ENCODE results near the gene MRNIP.

Gene MRNIP

GRCh38 chr5:179798144-179798770 is 60.4 kb downstream of the MRNIP start:
- no peak for ATAC-seq
- TF ChIP-seq TSHZ2 (CRISPR knock-in tag; IDR thresholded peaks at IDR 0.05) (no peak), ZNF8 (CRISPR knock-in tag; IDR thresholded peaks at IDR 0.05) (no peak), TOX (CRISPR knock-in tag; IDR thresholded peaks at IDR 0.05; ENCODE audit: borderline replicate concordance) (no peak), CSRNP3 (CRISPR knock-in tag; IDR thresholded peaks at IDR 0.05) (no peak), GLIS3 (CRISPR knock-in tag; IDR thresholded peaks at IDR 0.05) (no peak), SNAI2 (CRISPR knock-in tag; IDR thresholded peaks at IDR 0.05) (no peak), POU6F1 (CRISPR knock-in tag; IDR thresholded peaks at IDR 0.05; ENCODE audit: borderline replicate concordance, low read depth) (no peak), ZFP3 (CRISPR knock-in tag; IDR thresholded peaks at IDR 0.05) (no peak)

GRCh38 chr5:179797741-179798140 is 60.9 kb downstream of the MRNIP start:
- ATAC-seq = no peak
- no peak for TF ChIP-seq TCF4 (CRISPR knock-in tag; IDR thresholded peaks at IDR 0.05; ENCODE audit: borderline replicate concordance)
- no peak for TF ChIP-seq ARNTL (CRISPR knock-in tag; IDR thresholded peaks at IDR 0.05; ENCODE audit: borderline replicate concordance, low read depth)
- TF ChIP-seq ZNF565 (CRISPR knock-in tag; conservative IDR thresholded peaks at IDR 0.05; ENCODE audit: low read depth) = no peak
- no peak for TF ChIP-seq ESRRG (CRISPR knock-in tag; IDR thresholded peaks at IDR 0.05)
- no peak for TF ChIP-seq CSRNP3 (CRISPR knock-in tag; IDR thresholded peaks at IDR 0.05)
- no peak for TF ChIP-seq ZFP30 (CRISPR knock-in tag; IDR thresholded peaks at IDR 0.05)
- TF ChIP-seq SNAI2 (CRISPR knock-in tag; IDR thresholded peaks at IDR 0.05) = no peak
- TF ChIP-seq PATZ1 (CRISPR knock-in tag; IDR thresholded peaks at IDR 0.05; ENCODE audit: borderline replicate concordance) = no peak
- no peak for TF ChIP-seq ZNF70 (CRISPR knock-in tag; IDR thresholded peaks at IDR 0.05)
- TF ChIP-seq TSHZ2 (CRISPR knock-in tag; IDR thresholded peaks at IDR 0.05) = no peak
- no peak for TF ChIP-seq PPARA (CRISPR knock-in tag; IDR thresholded peaks at IDR 0.05; ENCODE audit: borderline replicate concordance)
- TF ChIP-seq CREB5 (CRISPR knock-in tag; IDR thresholded peaks at IDR 0.05; ENCODE audit: low read depth) = no peak
- no peak for TF ChIP-seq RARB (CRISPR knock-in tag; IDR thresholded peaks at IDR 0.05)
- no peak for TF ChIP-seq OSR1 (CRISPR knock-in tag; IDR thresholded peaks at IDR 0.05)
- TF ChIP-seq CSDC2 (CRISPR knock-in tag; IDR thresholded peaks at IDR 0.05) = no peak
- no peak for TF ChIP-seq TOX (CRISPR knock-in tag; IDR thresholded peaks at IDR 0.05; ENCODE audit: borderline replicate concordance)
- TF ChIP-seq ZFP3 (CRISPR knock-in tag; IDR thresholded peaks at IDR 0.05) = no peak
- TF ChIP-seq BACH2 (CRISPR knock-in tag; IDR thresholded peaks at IDR 0.05; ENCODE audit: borderline replicate concordance) = no peak
